H1 (cell line): ENCODE results near the gene IFI30. TPM values are rescaled to one million over a fixed set of nuclear protein-coding genes. Genes with fewer than 3 reads are reported as not detected.
A peak's percentile ranks its signal among the peaks of the same experiment; 100 is the strongest.

Source experiments
- CTCF ChIA-PET: fragments of 300-600 bp; sonication (Branson Sonifier 250); formaldehyde crosslinking; loops from one replicate; lab custom pipeline; 2021; ENCODE audit not compliant: partially characterized antibody; lab: Charles Lee
- POLR2A ChIA-PET: fragments of 300-600 bp; sonication (Branson Sonifier 250); formaldehyde crosslinking; loops from one replicate; lab custom pipeline; 2021; ENCODE audit warnings: inconsistent platforms; ENCODE audit not compliant: partially characterized antibody; lab: Charles Lee
- DNase-seq, 2 experiments: peaks; one replicate each; pipeline versions ENCODE4 v3.0.0 to v3.0.0-alpha.2; 2010 to 2022; ENCODE audit warnings: low spot score in 2 of 2, low read depth in 1 of 2, mixed read lengths in 1 of 2
- FAIRE-seq: peaks from 2 replicates; lab custom pipeline; 2011; peaks lifted over from hg19 to GRCh38; lab: Jason Lieb, UNC
- H2AFZ ChIP-seq: 2 replicates; pipeline ENCODE4 v1.8.1; 2012; ENCODE audit warnings: low read length, inconsistent platforms
- H2AK5ac ChIP-seq: 2 replicates; pipeline ENCODE4 v1.6.1; 2013; ENCODE audit warnings: low read depth, low read length
- H2BK120ac ChIP-seq: replicated peaks from 2 replicates; pipeline ENCODE3; 2013; ENCODE audit warnings: low read depth, low read length, inconsistent platforms
- H2BK12ac ChIP-seq: 2 replicates; pipeline ENCODE4 v1.6.1; 2013; ENCODE audit warnings: low read depth, low read length
- H2BK15ac ChIP-seq: 2 replicates; pipeline ENCODE4 v1.6.1; 2013; ENCODE audit warnings: low read length
- H2BK20ac ChIP-seq: 2 replicates; pipeline ENCODE4 v1.6.1; 2013; ENCODE audit warnings: low read length
- H2BK5ac ChIP-seq: 2 replicates; pipeline ENCODE4 v1.6.1; 2013; ENCODE audit warnings: low read depth, low read length
- H3K14ac ChIP-seq: 2 replicates; pipeline ENCODE4 v1.6.1; 2013; ENCODE audit warnings: inconsistent platforms; ENCODE audit not compliant: insufficient read length
- H3K18ac ChIP-seq: 2 replicates; pipeline ENCODE4 v1.6.1; 2013; ENCODE audit warnings: low read length; ENCODE audit errors: extremely low read depth
- H3K23ac ChIP-seq: 2 replicates; pipeline ENCODE4 v1.6.1; 2013; ENCODE audit warnings: inconsistent platforms; ENCODE audit not compliant: insufficient read length
- H3K23me2 ChIP-seq: 2 replicates; pipeline ENCODE4 v1.6.1; 2013; ENCODE audit warnings: low read depth, low read length
- H3K27ac ChIP-seq: 2 replicates; pipeline ENCODE4 v1.6.1; 2011; ENCODE audit warnings: low read depth, low read length, inconsistent platforms
- H3K27me3 ChIP-seq, 4 experiments: replicated peaks in 1 of 4; 1 replicate in 1 of 4; 2 replicates in 3 of 4; pipeline versions ENCODE4 v1.6.1 to v1.8.1; 2011 to 2013; ENCODE audit warnings: low read length in 3 of 4, mild to moderate bottlenecking in 3 of 4, inconsistent platforms in 2 of 4, mixed read lengths in 2 of 4, moderate library complexity in 1 of 4; ENCODE audit not compliant: control insufficient read depth in 3 of 4, insufficient read depth in 3 of 4; ENCODE audit errors: extremely low read depth in 1 of 4
- H3K36me3 ChIP-seq, 4 experiments: 2 replicates each; pipeline versions ENCODE4 v1.6.1 to v1.8.1; 2011 to 2013; ENCODE audit warnings: mild to moderate bottlenecking in 4 of 4, low read length in 3 of 4, moderate library complexity in 2 of 4, control low read depth in 1 of 4, inconsistent platforms in 1 of 4; ENCODE audit not compliant: insufficient read depth in 4 of 4, control insufficient read depth in 2 of 4
- H3K4ac ChIP-seq: replicated peaks from 2 replicates; pipeline ENCODE3; 2013; ENCODE audit warnings: low read length, low read depth, mixed read lengths, inconsistent platforms; ENCODE audit not compliant: insufficient read length
- H3K4me1 ChIP-seq, 4 experiments: replicated peaks in 1 of 4; 1 replicate in 1 of 4; 2 replicates in 3 of 4; pipeline versions ENCODE4 v1.6.1 to v1.8.1; 2011 to 2013; ENCODE audit warnings: low read length in 3 of 4, inconsistent platforms in 2 of 4, mixed read lengths in 1 of 4; ENCODE audit not compliant: insufficient read depth in 4 of 4, control insufficient read depth in 3 of 4
- H3K4me2 ChIP-seq, 2 experiments: 2 replicates each; pipeline versions ENCODE4 v1.6.1 to v1.8.1; 2011 to 2013; ENCODE audit warnings: low read depth in 2 of 2, low read length in 2 of 2, control low read depth in 1 of 2, inconsistent platforms in 1 of 2, mild to moderate bottlenecking in 1 of 2; ENCODE audit not compliant: insufficient read depth in 1 of 2
- H3K4me3 ChIP-seq, 4 experiments: fragments of 200-600, 300-600 bp in 1 of 4; sonication (generic), shearing (Covaris generic), sonication (Bioruptor Twin) in 1 of 4; 2 replicates each; pipeline versions ENCODE4 v1.5.1 to v1.8.1; 2011 to 2016; ENCODE audit warnings: low read length in 4 of 4, low read depth in 3 of 4, control low read depth in 2 of 4, inconsistent platforms in 2 of 4, mild to moderate bottlenecking in 2 of 4, mixed read lengths in 1 of 4, moderate library complexity in 1 of 4; ENCODE audit not compliant: insufficient read depth in 2 of 4; ENCODE audit errors: extremely low read depth in 1 of 4
- H3K56ac ChIP-seq: replicated peaks from 2 replicates; pipeline ENCODE3; 2013; ENCODE audit warnings: low read depth, mild to moderate bottlenecking, mixed read lengths, low read length, inconsistent platforms; ENCODE audit not compliant: insufficient read length
- H3K79me1 ChIP-seq: 2 replicates; pipeline ENCODE4 v1.6.1; 2013; ENCODE audit warnings: low read depth, low read length, control low read depth
- H3K79me2 ChIP-seq, 2 experiments: 2 replicates each; pipeline versions ENCODE4 v1.6.1 to v1.8.1; 2012 to 2013; ENCODE audit warnings: low read length in 2 of 2, mild to moderate bottlenecking in 2 of 2, inconsistent platforms in 1 of 2; ENCODE audit not compliant: insufficient read depth in 2 of 2, control insufficient read depth in 1 of 2
- H3K9ac ChIP-seq, 4 experiments: replicated peaks in 1 of 4; 1 replicate in 1 of 4; 2 replicates in 3 of 4; pipeline versions ENCODE4 v1.6.1 to v1.8.1; 2011 to 2013; ENCODE audit warnings: low read depth in 3 of 4, low read length in 3 of 4, control low read depth in 2 of 4, mild to moderate bottlenecking in 2 of 4, moderate library complexity in 2 of 4, inconsistent platforms in 1 of 4; ENCODE audit errors: extremely low read depth in 1 of 4
- H3K9me3 ChIP-seq, 2 experiments: 2 replicates each; pipeline versions ENCODE4 v1.6.1 to v1.8.1; 2012 to 2013; ENCODE audit warnings: mild to moderate bottlenecking in 2 of 2, moderate library complexity in 2 of 2, control low read depth in 1 of 2, inconsistent platforms in 1 of 2, low read depth in 1 of 2, low read length in 1 of 2, mixed read lengths in 1 of 2; ENCODE audit not compliant: insufficient read depth in 2 of 2
- H4K20me1 ChIP-seq, 2 experiments: replicated peaks in 1 of 2; 2 replicates each; pipeline versions ENCODE3 to v1.8.1; 2011 to 2013; ENCODE audit warnings: inconsistent platforms in 2 of 2, low read length in 2 of 2, mild to moderate bottlenecking in 1 of 2; ENCODE audit not compliant: insufficient read depth in 2 of 2, control insufficient read depth in 1 of 2
- H4K5ac ChIP-seq: 2 replicates; pipeline ENCODE4 v1.6.1; 2013; ENCODE audit warnings: low read length, low read depth, mixed read lengths, inconsistent platforms; ENCODE audit not compliant: insufficient read length
- H4K8ac ChIP-seq: 2 replicates; pipeline ENCODE4 v1.8.0; 2013; ENCODE audit warnings: mild to moderate bottlenecking, moderate library complexity, low read length, inconsistent platforms; ENCODE audit not compliant: insufficient read depth; ENCODE audit errors: extremely low read depth
- H4K91ac ChIP-seq: replicated peaks from 2 replicates; pipeline ENCODE3; 2013; ENCODE audit warnings: low read length, mixed read lengths, inconsistent platforms; ENCODE audit not compliant: insufficient read length
- BRCA1 ChIP-seq: IDR thresholded peaks from 2 replicates; pipeline ENCODE4 v1.6.1; 2012; ENCODE audit warnings: low read depth, low read length, improper control_type of control experiment
- KDM1A ChIP-seq: fragments of 200-600, 300-600 bp; sonication (generic); IDR thresholded peaks from 2 replicates; pipeline ENCODE4 v1.7.1; 2016; ENCODE audit warnings: mild to moderate bottlenecking, low read length, borderline replicate concordance
- NRF1 ChIP-seq: IDR thresholded peaks from 2 replicates; pipeline ENCODE4 v1.6.1; 2011; ENCODE audit warnings: mild to moderate bottlenecking, low read depth, low read length, improper control_type of control experiment
- POLR2A ChIP-seq, 2 experiments: IDR thresholded peaks; 1 replicate in 1 of 2; 2 replicates in 1 of 2; pipeline ENCODE4 v1.6.1; 2011; ENCODE audit warnings: low read depth in 2 of 2, low read length in 2 of 2, mild to moderate bottlenecking in 2 of 2; ENCODE audit errors: control extremely low read depth in 1 of 2
- POLR2AphosphoS5 ChIP-seq: IDR thresholded peaks from 2 replicates; pipeline ENCODE4 v1.6.1; 2011; ENCODE audit warnings: low read depth, low read length
- RBBP5 ChIP-seq: IDR thresholded peaks from 2 replicates; pipeline ENCODE4 v1.7.1; 2012; ENCODE audit warnings: low read depth, mild to moderate bottlenecking, inconsistent platforms, low read length, moderate library complexity, borderline replicate concordance
- RNF2 ChIP-seq: fragments of 200-900, 300-1000 bp; sonication (generic); IDR thresholded peaks from 2 replicates; pipeline ENCODE4 v1.7.1; 2016; ENCODE audit warnings: borderline replicate concordance, low read depth, mild to moderate bottlenecking, antibody characterized with exemption, low read length; ENCODE audit not compliant: poor library complexity, severe bottlenecking; ENCODE audit errors: missing control alignments
- SRF ChIP-seq: IDR thresholded peaks from 2 replicates; pipeline ENCODE4 v1.6.1; 2011; ENCODE audit warnings: mild to moderate bottlenecking, low read depth, low read length, moderate library complexity
- SUZ12 ChIP-seq: fragments of 200-600 bp; sonication (generic); IDR thresholded peaks from 2 replicates; pipeline ENCODE4 v1.6.1; 2012; ENCODE audit warnings: mild to moderate bottlenecking, inconsistent platforms, low read length, moderate library complexity, mixed read lengths
- WGBS, 2 experiments: shearing (Covaris generic) in 1 of 2; methylation state at CpG; one replicate each; pipeline versions ENCODE4 v1.1.6 to v1.1.7; 2013 to 2015; ENCODE audit warnings: low lambda C conversion rate in 2 of 2, mixed read lengths in 2 of 2, inconsistent platforms in 1 of 2, low coverage in 1 of 2, missing lambda C conversion rate in 1 of 2; ENCODE audit not compliant: insufficient replicate concordance in 2 of 2, insufficient coverage in 1 of 2, insufficient read length in 1 of 2; ENCODE audit errors: extremely low coverage in 1 of 2, missing lambda C conversion rate in 1 of 2; 5-methylcytosine and 5-hydroxymethylcytosine counted together
- polyA plus RNA-seq, 7 experiments: library from polyadenylated mRNA; depleted of rRNA in 3 of 7; stranded (reverse) in 5 of 7; unstranded in 2 of 7; fragments of >200 nt in 5 of 7; fragments of 200-250 nt in 2 of 7; gene quantifications; 1 replicate in 5 of 7; 2 replicates in 1 of 7; 4 replicates in 1 of 7; pipeline versions ENCODE4 v1.2.1 to v1.2.3, GENCODE V29; 2011 to 2013; ENCODE audit warnings: missing spikeins in 2 of 7, mixed read lengths in 2 of 7
- total RNA-seq: library from RNA; stranded (reverse); fragmentation: NEBNext Ultra II Directional; extraction: Animal tissue kit (Norgen Biotek cat#: 25700); gene quantifications from 2 replicates; pipeline ENCODE4 v1.2.1, GENCODE V29; 2021

IFI30 gene
- total and polyA plus RNA-seq, 2 of the 8 experiments (the other 6 are each of a cell fraction or from before 2014, with no cell fraction given): 28.9 to 62.4 TPM

DNA sequence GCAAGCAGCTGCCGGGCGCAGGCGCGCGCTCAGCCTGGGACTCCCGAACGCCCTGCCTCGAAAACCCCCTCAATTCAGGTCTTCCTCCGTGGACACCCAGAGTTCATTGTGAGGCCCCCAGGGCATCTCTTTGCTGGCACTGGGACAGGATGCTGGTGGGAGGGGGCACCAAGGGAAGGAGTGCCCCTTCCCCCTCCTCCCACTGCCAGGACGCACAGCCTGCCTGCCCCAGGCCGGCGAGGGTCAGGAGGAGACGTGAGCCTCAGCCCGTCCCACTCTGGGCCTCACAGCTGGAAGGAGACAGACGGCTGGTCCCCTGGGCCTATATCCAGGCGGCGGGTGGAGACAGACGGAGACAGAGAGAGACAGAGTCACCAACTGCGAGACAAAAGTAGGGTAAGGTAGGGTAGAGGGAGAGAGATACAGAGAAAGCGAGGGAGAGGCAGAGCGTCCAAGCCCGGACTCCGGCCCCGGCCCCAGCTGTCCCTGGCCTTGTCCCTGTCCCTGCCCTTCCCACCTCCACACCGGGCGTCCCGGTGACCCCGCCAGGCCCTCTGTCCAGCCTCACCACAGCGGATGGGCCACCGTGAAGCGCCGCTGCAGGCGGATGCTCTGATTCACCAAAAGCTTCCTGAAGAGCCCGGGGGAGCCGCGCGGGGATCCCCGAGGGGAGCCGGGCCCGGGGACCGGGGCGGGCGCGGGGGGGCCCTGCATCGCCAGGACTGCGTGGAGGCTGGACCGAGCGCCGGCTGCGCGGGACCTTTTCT, 52.3 kb downstream of the IFI30 start, which contains the start of gene PDE4C:
Gene PDE4C, minus strand, starts transcription at position 737 of the 767 bp plus-strand sequence. Its CDS starts 23 bp downstream, at position 714.
- CTCF ChIA-PET: interaction anchor here (0.7 to 2.0 kb wide), 6 partner anchors 10 to 53 kb away, joined by 3 to 5 read pairs (median 4); partner anchors contain the start of gene RAB3A
- H3K9ac ChIP-seq: no peak within 1 kb of the TSS
- H3K23ac ChIP-seq: no peak within 1 kb of the TSS
- no peak for TF ChIP-seq SRF
- TF ChIP-seq POLR2AphosphoS5: no peak
- 0 out of 2 replicates have a peak, but pooled peaks have one; percentile 28 for TF ChIP-seq NRF1
- TF ChIP-seq SUZ12: peak; percentile 65
- no peak for TF ChIP-seq RNF2
- TF ChIP-seq RBBP5: no peak
- no peak for TF ChIP-seq POLR2A (IDR thresholded peaks at IDR 0.05; ENCODE audit: control extremely low read depth in 1 of 2, low read depth in 2 of 2, low read length in 2 of 2)
- TF ChIP-seq KDM1A: no peak
- no peak for TF ChIP-seq BRCA1

More for the DNA sequence above, 52.3 kb downstream of the IFI30 start, which contains the start of gene PDE4C:
- Histone ChIP-seq H4K91ac (no peak within 1 kb of the TSS), H3K14ac (no peak within 1 kb of the TSS), H4K8ac (no peak within 1 kb of the TSS; the same call in 1 of the 2 replicates), H3K4me3 (peak within 1 kb of the TSS in 2 of 4 experiments; percentile 40 to 72; a peak in 5 of 8 replicates), H3K27me3 (peaks cover 10 to 23% (median 17%) of the 10 kb centered on the region in 4 experiments), H2AK5ac (no peak within 1 kb of the TSS), H3K36me3 (no peaks in the 10 kb centered on the region), H3K4me2 (peak within 1 kb of the TSS; percentile 72 to 98), H3K79me2 (no peaks in the 10 kb centered on the region), H3K79me1 (no peaks in the 10 kb centered on the region), H4K5ac (no peak within 1 kb of the TSS), H3K27ac (no peak within 1 kb of the TSS), H2BK120ac (no peak within 1 kb of the TSS), H4K20me1 (no peaks in the 10 kb centered on the region), H3K18ac (peak within 1 kb of the TSS; percentile 48), H2BK5ac (no peak within 1 kb of the TSS; the same call in 1 of the 2 replicates), H3K4me1 (peaks cover 0 to 17% (median 13%) of the 10 kb centered on the region in 4 experiments; a peak in 6 of 7 replicates), H2AFZ (no peak within 1 kb of the TSS), H3K23me2 (peaks cover 13% of the 10 kb centered on the region), H3K4ac (no peak within 1 kb of the TSS), H3K9me3 (no peaks in the 10 kb centered on the region), H2BK15ac (peak within 1 kb of the TSS; percentile 65), H3K56ac (no peak within 1 kb of the TSS), H2BK20ac (0 out of 2 replicates have a peak within 1 kb of the TSS, but pooled peaks have one; percentile 34), H2BK12ac (peak within 1 kb of the TSS; percentile 29; the same call in 1 of the 2 replicates)
- WGBS, 2 experiments: 32% methylated on average over 39 of the region's 51 CpGs; no CpG with 5 or more reads in 1 of the 2 experiments
- DNase-seq: peak in 1 of 2 experiments; percentile 76
- POLR2A ChIA-PET: interaction anchor here (0.5 to 3.0 kb wide), 5 partner anchors 7 to 75 kb away, joined by 4 to 18 read pairs (median 9); partner anchors contain the start of gene JUND
- no peak for FAIRE-seq
